Activated CD8-positive, alpha-beta memory T cell treated with anti-CD3 and anti-CD28 coated beads, Interleukin-2, amount 50 U/mL, for 24 hours (primary cell): Measurements from ENCODE around the gene PTCH2.
"Not testable (repeated sequence)": the region's sequence is repeated elsewhere in the genome, so short reads cannot be mapped to it uniquely, and the experiment has no call there.

Experiments used
- DNase-seq: peaks from one replicate; pipeline ENCODE4 v3.0.0-alpha.2; 2020; ENCODE audit errors: extremely low read depth

Gene PTCH2

DNA sequence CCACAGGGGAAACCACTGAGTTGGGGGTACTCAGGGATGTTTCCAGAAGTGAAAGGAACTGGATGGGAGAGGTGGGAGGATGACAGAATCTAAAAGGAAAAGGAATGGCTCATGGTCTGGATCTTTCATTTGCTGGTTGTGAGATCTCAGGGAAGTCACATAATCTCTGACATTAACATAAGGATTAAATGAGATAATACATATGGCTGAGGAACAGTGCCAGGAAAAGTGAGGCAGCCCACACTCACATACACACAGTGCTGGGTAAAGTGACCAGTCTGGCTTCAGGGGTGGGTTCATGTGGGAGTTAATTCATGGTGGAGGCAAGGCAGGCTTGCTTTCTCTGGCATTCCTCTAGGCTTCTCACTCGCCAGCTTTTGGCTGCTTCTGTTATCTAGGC lies 3.9 kb upstream of the PTCH2 start:
- no peak for DNase-seq

DNA sequence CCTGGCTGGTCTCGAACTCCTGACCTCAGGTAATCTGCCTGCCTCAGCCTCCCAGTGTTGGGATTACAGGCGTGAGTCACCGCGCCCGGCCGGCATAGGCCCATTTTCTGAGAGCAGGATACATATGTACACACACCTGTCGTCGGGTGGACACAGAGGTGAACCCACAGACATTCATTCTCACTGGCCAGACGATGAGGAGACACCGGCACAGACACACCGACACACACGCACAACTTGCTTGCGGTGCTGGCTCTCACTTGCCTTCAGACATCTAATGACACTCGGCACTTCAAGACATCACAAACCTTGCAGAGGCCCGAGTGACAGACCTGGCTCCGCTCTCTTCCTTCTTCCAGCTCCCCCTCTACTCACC lies 579 bp downstream of the PTCH2 start:
- no peak for DNase-seq

DNA sequence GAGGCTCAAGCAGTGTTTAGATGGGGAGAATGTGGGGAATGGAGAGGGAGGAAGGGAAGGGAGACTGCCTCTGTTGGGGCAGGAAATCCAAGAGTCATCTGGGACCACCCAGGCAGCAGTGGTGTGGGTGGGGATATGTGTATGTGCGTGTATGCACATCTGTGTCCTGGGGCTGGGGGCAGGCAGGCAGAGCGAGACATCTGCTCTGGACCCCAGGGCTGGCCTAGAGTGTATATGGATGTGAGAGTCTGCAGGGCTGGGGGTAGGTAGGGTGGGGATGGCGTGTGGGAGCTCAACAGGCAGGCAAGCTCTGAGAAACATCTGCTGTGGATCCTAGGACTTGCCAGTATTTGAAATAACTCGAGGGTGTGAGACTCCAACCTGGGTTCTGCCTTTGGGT lies 3.5 kb downstream of the PTCH2 start:
- DNase-seq: no peak

DNA sequence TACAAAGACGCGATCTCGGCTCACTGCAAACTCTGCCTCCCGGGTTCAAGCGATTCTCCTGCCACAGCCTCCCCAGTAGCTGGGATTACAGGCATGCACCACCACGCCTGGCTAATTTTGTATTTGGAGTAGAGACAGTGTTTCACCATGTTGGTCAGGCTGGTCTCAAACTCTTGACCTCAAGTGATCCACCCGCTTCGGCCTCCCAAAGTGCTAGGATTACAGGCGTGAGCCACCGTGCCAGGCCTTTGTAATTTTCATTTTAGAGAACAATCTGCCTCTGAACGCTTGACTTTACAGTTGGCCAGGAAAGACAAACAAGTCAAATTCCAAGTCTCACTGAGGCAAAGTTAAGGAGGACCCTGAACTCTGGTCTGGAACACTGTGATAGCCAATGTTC lies 4.8 kb downstream of the PTCH2 start:
- DNase-seq: not testable (repeated sequence)

DNA sequence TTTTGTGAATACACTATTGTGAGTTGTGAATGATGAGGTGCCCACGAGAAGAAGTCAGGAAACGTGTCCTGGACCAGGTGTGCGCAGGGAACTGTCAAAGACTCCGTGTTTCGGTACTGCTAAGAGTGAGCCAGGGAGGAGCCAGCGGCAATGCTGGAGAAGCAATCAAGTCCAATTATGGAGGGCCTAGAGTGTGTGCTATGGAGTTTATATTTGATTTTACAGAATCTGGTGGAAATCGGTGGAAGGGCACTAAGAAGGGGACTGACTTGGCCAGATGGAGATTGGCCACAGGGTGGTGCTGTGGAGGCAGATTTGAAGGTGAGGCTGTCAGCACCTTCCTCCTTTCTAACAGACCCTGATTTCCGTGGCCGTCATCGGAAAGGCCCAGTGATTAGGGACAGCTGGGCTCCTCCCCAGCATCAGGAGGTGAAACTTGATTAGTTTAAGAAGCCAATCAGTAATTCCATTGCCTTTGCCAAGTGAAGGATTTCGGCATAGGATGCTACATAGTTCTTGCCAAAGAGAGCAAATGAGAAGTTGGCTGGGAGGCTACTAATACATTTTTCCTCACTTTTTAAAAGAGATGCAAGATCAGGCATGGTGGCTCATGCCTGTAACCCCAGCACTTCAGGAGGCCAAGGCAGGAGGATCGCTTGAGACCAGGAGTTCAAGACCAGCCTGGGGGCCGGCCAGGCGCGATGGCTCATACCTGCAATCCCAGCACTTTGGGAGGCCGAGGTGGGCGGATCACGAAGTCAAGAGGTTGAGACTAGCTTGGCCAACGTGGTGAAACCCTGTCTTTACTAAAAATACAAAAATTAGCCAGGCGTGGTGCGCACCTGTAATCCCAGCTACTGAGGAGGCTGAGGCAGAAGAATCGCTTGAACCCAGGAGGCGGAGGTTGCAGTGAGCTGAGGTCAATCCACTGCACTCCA lies 7.0 kb downstream of the PTCH2 start:
- DNase-seq: peak; percentile 72

DNA sequence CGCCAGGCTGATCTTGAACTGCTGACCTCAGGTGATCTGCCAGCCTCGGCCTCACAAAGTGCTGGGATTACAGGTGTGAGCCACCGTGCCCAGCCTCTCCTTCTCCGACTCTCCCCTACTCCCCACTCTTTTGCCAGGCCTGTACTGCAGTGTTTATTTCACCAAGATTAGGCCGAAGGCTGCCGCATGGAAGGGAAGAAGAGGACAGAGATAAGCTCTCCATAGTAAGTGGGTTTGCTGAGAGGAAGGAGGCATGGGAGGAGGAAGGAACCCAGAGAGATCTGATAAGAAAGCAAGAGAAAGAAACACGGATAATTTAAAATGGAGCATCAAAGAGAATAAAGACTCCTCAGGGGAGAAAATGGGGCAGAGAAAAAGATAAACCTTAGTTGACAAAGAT lies 8.7 kb downstream of the PTCH2 start:
- no peak for DNase-seq

DNA sequence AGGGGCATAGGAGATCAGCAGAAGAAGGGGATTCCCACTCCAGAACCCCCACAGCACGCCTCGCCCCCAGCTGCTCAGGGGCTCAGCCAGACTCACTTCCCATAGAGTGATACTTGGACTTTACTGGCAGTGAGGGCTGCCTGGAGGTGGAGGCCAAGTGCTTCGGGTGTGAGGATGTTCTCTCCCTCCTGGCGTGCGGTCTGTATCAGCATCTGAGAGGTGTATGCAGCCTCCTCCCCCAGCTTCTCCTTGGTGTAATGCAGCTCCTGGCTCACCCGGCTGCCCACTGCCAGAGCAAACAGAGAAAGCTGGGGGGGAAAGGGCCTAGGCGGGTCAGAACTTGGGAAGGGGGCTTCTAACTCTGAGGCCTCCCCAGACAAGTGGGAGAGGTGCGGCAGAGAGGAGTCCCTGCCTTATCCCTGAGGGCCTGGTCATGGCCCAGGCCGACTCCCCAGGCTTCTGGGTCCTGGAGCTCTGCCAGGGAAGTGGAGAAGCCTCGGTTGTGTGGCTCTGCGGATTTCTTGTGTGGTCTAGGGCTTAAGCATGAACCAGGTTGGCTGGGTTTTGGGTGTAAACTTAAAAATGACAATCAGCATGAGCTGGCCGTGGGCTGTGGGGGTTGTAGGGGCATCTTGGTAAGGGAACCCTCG lies 10.9 kb downstream of the PTCH2 start:
- no peak for DNase-seq

DNA sequence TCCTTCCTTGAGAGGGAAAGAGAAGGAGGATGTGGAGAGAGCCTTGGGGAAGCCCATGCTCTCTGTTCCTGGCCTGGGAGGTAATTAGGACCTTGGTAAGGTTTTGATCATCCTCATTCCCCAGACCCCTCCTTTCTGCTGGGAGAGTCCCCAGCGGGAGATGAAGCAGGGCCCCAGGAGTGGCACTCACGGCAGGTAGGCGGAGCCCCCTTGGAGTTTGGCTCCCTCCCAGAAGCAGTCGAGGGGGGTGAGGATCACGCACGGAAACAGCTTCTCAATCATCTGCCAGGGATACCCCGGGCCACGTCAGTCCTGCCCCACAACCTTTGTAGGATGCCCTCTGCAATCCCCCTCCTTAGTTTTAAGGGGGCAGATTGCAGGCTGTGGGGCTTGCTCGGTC lies 11.5 kb downstream of the PTCH2 start:
- no peak for DNase-seq

DNA sequence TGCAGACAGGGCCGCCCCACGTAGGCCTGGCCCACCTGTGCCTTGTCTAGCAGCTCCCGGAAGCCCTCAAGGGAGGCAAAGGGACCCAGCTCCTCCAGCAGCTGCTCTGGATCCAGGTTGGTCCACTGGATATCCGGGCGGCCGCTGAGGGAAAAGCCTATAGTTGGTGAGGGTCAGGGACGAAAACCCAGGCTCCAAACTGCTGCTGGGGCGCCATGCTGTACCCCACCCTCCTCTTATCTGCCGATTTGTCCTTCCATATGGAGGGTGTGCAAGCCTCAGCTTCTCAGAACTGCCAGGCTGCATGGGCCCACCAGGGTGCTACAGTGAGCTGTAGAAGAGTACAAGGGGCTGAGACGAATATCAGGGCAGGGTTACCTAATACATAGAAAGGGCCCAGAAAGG lies 12.2 kb downstream of the PTCH2 start:
- no peak for DNase-seq

DNA sequence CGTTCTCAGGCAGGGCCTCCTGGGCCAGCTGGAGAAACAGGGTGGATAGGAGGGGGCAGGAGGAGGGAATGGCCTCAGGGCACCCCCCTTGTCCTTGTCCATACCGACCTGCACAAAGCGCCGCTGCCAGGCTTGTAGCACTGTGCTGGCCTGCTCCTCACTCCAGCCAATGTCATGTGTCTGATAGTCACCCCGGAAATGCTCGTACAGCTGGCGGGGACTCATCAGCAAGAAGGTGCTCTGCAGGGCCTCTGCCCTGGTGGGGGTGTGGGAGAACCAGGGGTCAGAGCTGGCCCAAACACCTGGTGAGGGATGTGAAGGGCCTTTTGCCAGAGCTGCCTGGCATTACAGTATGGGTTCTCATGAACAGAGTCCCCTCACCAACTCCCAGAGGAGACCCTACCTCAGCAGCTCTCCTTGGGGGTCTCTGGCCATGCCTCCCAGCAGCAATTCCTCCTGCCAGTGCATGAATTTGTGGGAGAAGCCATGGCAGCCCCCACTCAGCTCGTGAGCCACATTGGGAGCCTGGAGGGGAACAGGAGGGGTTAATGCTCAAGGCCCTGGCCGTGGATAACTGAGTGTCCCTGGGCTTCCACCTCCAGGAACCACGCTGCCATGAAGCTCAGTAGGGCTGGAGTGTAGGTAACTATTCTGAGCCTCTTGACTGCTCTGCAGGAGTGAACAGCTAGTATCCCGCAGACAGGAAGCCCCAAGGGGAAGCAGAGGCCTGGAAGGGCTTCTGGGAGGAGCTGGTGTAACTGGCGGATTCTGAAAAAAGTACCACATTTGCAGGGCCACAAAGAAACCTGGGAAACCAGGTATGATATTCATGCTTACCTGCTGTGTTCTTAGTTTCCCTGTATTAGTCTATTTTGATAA lies 13.3 kb downstream of the PTCH2 start:
- no peak for DNase-seq

DNA sequence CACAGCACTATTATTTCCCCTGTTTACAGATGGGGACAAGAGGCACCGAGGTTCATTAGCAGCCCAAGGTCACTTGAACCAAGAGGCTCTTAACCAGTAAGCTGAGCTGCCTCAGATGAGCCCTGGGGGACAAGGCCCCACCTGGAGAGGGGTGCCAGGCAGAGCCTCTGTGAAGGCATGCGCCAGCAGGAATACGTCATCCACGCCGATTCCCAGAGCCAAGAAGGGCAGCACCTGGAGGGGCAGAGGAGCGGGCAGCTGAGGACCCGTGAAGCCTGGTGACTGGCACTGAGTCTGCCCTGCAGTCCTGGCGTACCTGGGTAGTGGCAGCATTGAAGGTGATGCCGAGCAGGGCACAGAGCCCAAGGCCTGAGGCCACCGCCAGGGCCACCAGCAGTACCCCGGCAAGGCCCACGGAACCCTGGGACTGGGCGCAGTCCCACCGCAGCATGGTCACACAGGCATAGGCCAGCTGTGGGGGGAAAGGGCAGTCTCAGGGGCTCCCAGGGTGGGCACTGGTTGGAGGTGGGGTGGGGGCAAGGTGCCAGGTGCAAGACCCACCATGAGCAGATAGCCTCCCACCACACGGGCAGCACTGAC lies 14.1 kb downstream of the PTCH2 start:
- DNase-seq: no peak

DNA sequence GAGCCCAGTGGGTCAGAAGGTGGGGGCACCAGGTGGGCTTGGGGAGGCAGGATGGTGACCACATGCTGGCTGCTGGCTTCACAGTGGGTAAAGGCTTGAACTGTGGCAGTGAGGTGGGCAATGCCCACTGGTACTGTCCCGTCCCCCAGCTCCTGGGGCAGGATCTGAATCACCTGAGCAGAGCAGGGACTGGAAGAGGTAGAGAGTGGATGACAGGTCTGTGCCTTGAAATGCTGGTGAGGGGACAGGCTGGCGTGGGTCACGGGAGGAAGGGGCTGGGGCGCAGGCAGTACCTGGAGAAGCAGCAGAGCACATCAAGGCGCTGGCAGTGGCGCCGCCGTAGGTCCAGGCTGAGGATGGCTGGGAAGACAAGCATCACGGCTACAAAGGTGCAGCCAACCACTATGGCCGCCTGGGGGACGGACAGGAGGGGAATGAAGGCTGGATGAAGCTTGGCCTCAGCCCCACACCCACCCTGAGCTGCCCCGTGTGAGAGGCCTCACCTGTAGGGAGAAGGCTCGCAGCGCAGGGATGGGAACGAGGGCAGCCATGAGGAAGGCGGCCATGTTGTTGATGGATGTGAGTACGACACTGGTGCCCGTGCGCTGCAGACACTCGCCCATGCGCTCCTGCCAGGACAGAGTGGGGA lies 14.9 kb downstream of the PTCH2 start:
- no peak for DNase-seq

DNA sequence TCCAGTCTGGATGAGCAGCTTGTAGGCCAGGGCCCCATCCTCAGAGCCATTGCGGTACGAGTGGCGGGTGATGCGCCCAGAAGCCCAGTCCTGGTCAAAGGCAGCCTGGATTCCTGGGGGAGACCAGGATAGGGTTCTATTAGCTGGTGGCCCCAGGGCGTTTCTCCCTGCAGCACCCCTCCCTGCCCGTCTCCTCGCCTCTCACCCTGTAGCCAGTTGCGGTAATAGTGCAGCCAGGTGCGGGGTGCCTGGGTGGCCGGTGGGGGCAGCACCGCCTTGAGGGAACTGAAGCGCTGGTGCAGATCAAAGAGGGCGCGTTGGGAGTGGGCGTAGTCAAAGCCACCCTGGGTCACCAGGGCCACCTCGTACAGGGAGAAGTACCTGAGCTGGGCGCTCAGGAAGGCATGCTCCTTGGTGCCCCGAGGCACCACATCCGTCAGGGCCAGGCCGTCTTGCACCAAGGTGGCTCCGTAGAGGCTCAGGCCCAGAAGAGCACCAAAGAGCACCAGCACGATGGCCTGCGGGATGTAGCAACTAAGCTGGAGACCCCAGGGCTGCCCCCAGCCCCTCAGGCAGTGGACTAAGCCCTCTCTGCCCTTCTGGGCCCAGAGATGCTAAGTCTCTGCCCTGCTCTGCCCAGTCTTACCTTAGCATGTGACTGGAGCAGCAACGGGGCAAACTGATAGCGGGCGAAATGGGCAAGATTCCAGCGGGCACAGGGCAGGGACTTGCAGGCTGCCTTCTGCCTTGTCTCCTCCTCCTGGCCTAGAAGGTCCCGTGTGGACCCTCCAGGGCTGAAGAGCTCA lies 15.7 kb downstream of the PTCH2 start:
- no peak for DNase-seq

DNA sequence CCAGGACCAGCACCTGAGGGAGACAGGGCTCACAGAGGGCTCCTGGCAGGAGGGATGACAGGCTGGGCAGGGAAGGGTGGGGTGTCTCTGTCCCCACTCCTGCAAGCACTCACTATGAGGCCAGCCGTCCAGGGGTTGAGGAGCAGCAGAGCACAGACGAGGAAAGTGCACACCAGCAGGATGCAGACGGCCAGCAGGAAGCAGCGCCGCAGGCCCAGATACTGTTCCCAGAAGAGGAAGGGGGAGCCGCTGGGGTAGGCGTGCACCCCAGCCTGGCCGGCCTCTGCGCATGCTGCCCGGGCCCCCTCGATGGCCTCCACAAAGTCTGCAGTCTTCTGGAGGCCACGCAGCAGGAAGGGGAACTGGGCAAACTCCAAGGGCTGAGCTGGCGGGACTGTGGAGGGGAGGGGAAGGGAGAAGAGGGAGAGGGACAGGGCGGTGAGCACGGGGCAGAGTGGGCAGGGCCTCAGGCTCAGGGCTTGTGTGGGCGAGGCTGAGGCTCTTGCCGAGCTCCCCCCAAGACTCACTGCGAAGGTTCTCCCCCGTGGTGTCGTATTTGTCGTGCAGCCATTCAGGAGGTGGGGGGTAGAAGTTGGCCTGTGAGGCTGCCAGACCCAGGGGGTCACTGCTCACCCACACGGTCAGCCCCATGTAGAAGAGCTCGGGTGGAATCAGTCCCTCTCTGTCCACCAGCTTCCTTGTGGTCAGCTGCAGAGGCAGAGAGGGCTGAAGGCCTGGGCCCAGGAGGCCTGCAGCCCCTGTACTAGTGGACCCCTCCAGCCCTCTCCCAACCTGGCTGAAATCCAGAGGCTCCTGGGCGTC lies 16.5 kb downstream of the PTCH2 start:
- DNase-seq: no peak

DNA sequence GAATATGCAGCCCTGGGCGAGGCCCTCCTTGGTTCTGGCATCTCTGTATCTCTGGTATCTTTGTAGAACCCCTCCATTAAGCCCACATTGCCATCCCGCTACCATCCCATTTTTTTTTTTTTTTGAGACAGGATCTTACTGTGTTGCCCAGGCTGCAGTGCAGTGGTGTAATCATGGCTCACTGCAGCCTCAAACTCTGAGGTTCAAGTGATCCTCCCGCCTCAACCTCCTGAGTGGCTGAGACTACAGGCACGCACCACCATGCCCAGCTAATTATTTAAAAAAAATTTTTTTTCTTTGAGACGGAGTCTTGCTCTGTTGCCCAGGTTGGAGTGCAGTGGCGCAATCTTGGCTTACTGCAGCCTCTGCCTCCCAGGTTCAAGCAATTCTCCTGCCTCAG lies 18.7 kb downstream of the PTCH2 start:
- DNase-seq: not testable (repeated sequence)

DNA sequence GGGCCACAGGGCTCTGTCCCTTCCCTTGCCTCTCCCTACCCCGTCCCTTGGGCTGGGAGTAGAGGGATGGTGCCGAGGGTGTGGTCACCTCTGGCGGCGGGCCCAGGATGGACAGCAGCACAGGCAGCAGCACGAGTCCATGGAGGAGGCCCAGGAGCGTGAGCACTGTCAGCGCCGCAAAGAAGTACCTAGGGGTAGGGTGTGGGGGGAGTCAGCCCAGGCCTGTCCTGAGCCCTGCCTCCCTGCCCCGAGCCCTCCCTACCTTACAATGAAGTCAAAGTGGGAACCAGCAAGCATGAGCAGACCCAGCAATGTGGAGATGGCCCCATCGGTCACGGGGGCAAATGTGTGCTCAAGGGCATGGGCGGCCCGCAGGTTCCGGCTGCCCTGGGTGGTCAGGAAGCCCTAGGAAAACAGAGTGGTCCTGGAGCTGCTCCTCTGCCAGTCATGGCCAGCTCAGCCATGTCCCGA lies 20.0 kb downstream of the PTCH2 start:
- DNase-seq: no peak

DNA sequence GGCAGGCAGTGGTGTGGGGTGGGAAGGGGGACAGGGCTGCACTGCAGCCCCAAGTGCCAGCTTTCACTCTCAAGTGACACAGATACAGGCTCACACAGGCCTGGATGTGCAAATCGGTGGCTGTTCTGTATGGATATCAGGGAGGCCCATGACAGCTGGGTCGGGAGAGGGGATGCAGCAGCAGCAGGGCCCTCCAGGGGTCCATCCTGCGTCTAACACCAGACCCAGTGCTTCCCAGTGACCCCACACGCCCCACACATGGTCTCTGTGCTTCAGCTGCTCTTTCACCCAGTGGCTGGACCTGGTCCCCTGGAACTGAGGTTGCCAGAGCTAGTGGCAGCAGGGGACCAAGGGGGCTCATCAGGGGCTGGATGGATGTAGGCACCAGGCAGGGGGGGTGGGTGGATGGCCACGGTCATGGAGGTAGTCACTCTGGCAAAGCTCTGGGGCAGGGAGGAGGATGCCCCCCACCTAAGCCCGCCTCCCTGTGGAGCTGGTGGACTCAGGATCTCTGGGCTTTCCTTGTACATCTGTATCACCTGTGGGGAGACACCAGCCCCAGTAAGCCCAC lies 20.8 kb downstream of the PTCH2 start:
- no peak for DNase-seq

DNA sequence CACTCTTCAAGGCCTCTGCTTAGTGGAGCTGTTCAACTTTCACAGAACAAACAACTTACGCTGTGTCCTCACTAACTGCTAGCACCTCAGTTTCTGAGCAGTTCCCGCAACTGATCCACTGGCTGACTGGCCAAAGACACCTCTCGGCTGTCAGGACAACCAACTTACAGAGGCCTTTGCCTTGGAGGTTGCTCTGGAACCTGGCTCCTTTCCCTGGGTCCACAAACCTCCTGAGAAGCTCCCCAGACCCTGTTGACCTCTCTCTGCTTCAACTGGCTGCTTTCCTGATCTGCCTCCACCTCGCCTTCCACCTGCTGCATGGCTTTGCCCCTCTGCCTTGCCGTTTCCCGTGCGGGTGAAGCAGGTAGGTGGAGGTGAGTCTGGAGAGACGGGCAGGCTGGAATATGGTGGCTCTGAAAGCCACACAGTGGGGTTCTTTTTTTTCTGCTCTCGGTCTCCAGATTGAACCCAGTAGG lies 21.8 kb downstream of the PTCH2 start:
- no peak for DNase-seq
